GM18511 (cell line): ENCODE data around the gene USP8.

Source experiments
- ATAC-seq: cut with Tn5 transposase; IDR thresholded peaks from one replicate; pipeline ENCODE4 v1.9.1; 2021; ENCODE audit warnings: mild to moderate bottlenecking, moderate library complexity; ENCODE audit not compliant: unreplicated experiment

USP8 gene

DNA sequence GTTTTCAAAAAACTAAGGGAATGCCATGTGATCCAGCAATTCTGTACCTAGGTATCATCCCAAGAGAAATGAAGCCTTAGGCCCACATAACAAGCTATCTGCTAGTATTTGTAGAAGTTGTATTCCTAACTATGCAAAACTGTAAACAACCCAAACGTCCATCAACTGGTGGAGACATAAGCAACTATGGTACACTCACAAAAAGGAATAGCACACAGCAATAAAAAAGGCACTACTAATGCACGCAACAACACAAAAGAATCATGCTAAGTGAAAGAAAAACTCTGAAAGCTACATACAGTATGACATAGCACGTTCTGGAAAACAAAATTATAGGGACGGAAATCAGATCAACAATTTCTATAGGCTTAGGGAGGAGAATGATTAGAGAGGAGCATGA lies 107.0 kb downstream of the USP8 start:
- no peak for ATAC-seq

DNA sequence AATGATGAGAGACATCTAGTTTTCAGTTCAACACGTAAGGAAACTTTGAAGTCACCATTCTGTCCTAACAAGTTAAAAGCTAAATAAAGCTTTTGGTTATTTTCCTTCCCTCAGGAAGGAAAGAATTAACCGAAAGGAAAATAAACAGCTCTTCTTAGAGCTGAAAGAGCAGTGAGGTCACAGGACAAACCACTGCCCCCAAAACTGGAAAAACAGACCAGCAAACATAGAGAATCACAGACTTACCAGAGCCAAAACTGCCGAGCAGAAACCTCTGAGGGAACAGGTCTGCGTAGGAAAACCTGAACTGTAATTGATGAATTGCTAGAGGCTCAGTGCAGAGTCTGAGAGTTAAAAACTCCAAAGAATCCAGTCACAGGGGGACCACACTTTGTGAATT lies 107.6 kb downstream of the USP8 start:
- no peak for ATAC-seq

GRCh38 chr15:50542887-50543210 lies 118.6 kb downstream of the USP8 start:
- no peak for ATAC-seq

- no peak for ATAC-seq
These were observed 119.4 kb downstream of the USP8 start for GRCh38 chr15:50543556-50543955.

- no peak for ATAC-seq
These were observed 120.2 kb downstream of the USP8 start for GRCh38 chr15:50544368-50544767.

- ATAC-seq = no peak
These were observed 122.4 kb downstream of the USP8 start, which contains the start of gene USP50 for GRCh38 chr15:50546566-50546965. TSS of gene USP50 (minus strand) at chr15:50546666. CDS start at chr15:50546525, 141 bp downstream.

DNA sequence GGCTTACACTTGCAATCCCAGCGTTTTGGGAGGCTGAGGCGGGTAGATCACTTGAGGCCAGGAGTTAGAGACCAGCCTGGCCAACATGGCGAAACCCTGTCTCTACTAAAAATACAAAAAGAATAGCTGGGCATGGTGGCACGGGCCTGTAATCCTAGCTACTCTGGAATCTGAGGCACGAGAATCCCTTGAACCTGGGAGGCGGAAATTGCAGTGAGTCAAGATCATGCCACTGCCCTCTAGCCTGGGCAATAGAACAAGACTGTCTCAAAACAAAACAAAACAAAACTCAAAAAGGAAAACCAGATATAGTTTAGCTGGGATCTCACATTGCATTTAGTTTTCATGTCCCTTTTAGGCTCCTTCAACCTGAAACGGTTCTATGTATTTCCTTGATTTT lies 125.1 kb downstream of the USP8 start:
- no peak for ATAC-seq

DNA sequence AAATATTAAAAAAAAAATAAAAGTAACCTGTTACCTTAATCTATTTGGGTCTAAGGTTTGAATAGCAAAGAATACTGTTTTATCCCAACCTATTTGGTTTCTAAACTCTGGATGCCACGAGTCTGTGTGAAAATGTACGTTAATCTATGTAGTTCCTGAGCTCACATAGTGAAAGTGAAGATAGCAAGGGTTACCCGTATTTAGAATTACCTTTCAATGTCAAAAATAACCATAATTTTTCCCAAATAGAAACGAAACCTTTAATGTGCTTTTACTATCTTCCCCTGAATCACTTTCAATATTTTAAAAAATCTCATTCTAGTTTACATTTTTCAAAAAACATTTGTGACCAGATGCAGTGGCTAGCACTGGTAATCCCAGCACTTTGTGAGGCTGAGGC lies 128.0 kb downstream of the USP8 start:
- no peak for ATAC-seq

DNA sequence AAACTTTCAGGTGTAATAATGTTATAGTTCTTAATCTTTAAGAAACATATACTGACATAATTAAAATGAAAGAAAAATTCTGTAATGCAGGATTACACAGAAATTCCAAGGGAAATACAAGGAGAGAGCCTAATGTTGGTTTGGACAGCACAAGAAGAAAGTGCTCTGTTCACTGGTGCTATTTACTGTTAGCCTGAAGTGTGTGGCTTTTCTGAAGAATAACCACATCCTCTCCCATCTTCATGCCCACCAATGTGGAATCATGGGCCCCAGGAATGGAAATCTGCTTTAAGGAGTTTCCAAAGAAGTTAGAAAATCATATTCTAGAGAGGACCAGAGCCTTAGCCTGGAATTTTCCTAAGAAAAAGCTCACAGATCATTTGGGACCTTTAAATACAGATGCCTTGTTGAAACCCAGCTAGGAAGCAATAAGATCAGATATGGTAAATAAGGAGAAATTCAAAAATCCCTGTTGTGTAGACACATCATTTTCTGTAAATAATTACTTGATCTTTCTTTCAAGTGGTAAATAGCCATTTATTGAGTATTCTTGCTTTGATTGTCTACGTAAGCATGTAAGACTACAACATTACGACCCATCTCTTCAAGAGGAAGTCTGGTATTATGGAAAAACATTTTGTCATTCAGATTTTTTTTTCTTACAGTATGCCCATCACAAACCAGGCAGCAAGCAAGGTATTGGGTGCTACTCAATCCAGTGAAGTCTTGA lies 132.6 kb downstream of the USP8 start:
- ATAC-seq = no peak

DNA sequence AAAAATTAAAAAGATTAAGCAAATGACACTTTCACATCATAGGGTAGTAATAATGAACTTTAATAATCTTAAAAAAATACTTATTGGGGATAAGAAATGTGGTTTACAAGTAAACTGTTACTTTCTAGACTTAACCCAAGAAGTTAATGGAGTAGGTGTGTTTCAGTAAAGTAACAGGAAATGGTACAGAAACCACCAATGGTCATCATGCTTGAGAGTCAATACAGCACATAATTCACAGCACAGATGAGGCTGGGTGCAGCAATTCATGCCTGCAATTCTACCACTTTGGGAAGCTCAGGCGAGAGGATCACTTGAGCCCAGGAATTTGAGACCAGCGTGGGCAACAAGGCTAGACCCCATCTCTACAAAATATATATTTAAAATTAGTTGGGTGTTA lies 133.8 kb downstream of the USP8 start:
- no peak for ATAC-seq

GRCh38 chr15:50562735-50563640 lies 138.8 kb downstream of the USP8 start:
- no peak for ATAC-seq

DNA sequence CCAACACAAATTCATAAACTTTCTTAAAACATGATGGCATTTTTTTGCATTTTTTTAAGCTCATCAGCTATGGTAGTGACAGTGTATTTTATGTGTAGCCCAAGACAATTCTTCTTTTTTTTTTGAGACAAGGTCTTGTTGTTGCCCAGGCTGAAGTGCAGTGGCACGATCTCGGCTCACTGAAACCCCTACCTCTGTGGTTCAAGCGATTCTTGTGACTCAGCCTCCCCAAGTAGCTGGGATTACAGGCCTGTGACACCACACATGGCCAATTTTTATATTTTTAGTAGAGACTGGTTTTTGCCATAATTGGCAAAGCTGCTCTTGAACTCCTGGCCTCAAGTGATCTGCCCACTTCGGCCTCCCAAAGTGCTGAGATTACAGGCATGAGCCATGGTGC lies 139.6 kb downstream of the USP8 start:
- no peak for ATAC-seq
